HepG2 (cell line): Measurements from ENCODE around the gene METAP1.

Experiments
- CTCF ChIP-seq: sonication (generic); formaldehyde crosslinking; IDR thresholded peaks from 2 replicates; pipeline ENCODE4 v1.5.0; 2020; ENCODE audit warnings: mild to moderate bottlenecking, missing genetic modification reagents, moderate library complexity
- ETV6 ChIP-seq: sonication (generic); formaldehyde crosslinking; conservative IDR thresholded peaks from 2 replicates; pipeline ENCODE4 v1.4.0; 2020; ENCODE audit warnings: missing genetic modification reagents
- FOXK1 ChIP-seq: sonication (generic); formaldehyde crosslinking; IDR thresholded peaks from 2 replicates; pipeline ENCODE4 v1.4.0; 2020; ENCODE audit warnings: low read depth, missing genetic modification reagents, borderline replicate concordance
- JUND ChIP-seq: sonication (generic); formaldehyde crosslinking; IDR thresholded peaks from 2 replicates; pipeline ENCODE4 v1.8.0; 2022; ENCODE audit warnings: mild to moderate bottlenecking, missing genetic modification reagents
- MAX ChIP-seq: IDR thresholded peaks from 2 replicates; pipeline ENCODE4 v1.6.1; 2012; ENCODE audit warnings: inconsistent platforms
- ZBTB33 ChIP-seq: sonication (generic); formaldehyde crosslinking; IDR thresholded peaks from 2 replicates; pipeline ENCODE4 v1.4.0; 2020; ENCODE audit warnings: missing genetic modification reagents
- ZKSCAN1 ChIP-seq: fragments of 150-350 bp; IDR thresholded peaks from 2 replicates; pipeline ENCODE4 v1.6.1; 2014; ENCODE audit warnings: low read length
- ZNF496 ChIP-seq: sonication (generic); formaldehyde crosslinking; IDR thresholded peaks from 2 replicates; pipeline ENCODE4 v1.8.1; 2023; ENCODE audit warnings: mild to moderate bottlenecking, moderate library complexity, missing genetic modification reagents; ENCODE audit not compliant: insufficient replicate concordance
- TF ChIP-seq, protein P1 (sequence below): sonication (generic); formaldehyde crosslinking; IDR thresholded peaks from 2 replicates; pipeline ENCODE4 v1.8.0; 2022; ENCODE audit warnings: missing genetic modification reagents, low read depth, mild to moderate bottlenecking, borderline replicate concordance

GRCh38 chr4:99090481-99091215 is 95.1 kb downstream of the METAP1 start:
- TF ChIP-seq JUND (CRISPR knock-in tag) (no peak), ZBTB33 (no peak), CTCF (CRISPR knock-in tag) (no peak), ETV6 (CRISPR knock-in tag) (no peak), ZKSCAN1 (no peak), ZNF496 (CRISPR knock-in tag) (no peak), MAX (no peak), FOXK1 (CRISPR knock-in tag) (no peak)
- TF ChIP-seq, protein P1, sequence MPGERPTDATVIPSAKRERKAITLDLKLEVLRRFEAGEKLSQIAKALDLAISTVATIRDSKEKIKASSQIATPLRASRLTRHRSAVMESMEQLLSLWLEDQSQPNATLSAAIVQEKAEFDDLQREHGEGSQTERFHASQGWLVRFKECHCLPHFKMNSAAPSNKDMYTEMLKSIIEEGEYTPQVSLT (CRISPR knock-in tag), result no peak
